K562 (cell line): Measurements from ENCODE around the gene FAF2. TPM values are rescaled to one million over a fixed set of nuclear protein-coding genes. Genes with fewer than 3 reads are reported as not detected.

ENCODE experiments used
- CUX1 ChIP-seq: fragments of 200-800 bp; sonication (Bioruptor generic); IDR thresholded peaks from 2 replicates; pipeline ENCODE4 v1.6.1; 2016; ENCODE audit warnings: missing genetic modification characterization, missing compliant biosample characterization
- E2F4 ChIP-seq: sonication (generic); formaldehyde crosslinking; IDR thresholded peaks from 2 replicates; pipeline ENCODE4 v1.8.0; 2022; ENCODE audit warnings: mild to moderate bottlenecking, low read depth, missing genetic modification reagents
- FOXP1 ChIP-seq: sonication (generic); formaldehyde crosslinking; IDR thresholded peaks from 2 replicates; pipeline ENCODE4 v1.8.0; 2022; ENCODE audit warnings: mild to moderate bottlenecking, missing genetic modification reagents
- KLF10 ChIP-seq: fragments of 250-450 bp; sonication (Bioruptor Pico); IDR thresholded peaks from 2 replicates; pipeline ENCODE4 v1.6.1; 2021; ENCODE audit warnings: matching md5 sums
- KLF6 ChIP-seq: fragments of 250-450 bp; sonication (Bioruptor Pico); IDR thresholded peaks from 2 replicates; pipeline ENCODE4 v1.4.0; 2020; ENCODE audit warnings: mild to moderate bottlenecking, moderate library complexity, borderline replicate concordance
- MAFK ChIP-seq: IDR thresholded peaks from 2 replicates; pipeline ENCODE4 v1.6.1; 2011; ENCODE audit warnings: low read length, improper control_type of control experiment
- NCOA6 ChIP-seq: fragments of 450-650 bp; IDR thresholded peaks from 2 replicates; pipeline ENCODE4 v1.6.1; 2017; ENCODE audit warnings: mild to moderate bottlenecking
- NR1H2 ChIP-seq: sonication (generic); formaldehyde crosslinking; IDR thresholded peaks from 2 replicates; pipeline ENCODE4 v1.4.0; 2020; ENCODE audit warnings: mild to moderate bottlenecking, missing genetic modification reagents
- TBP ChIP-seq: optimal IDR thresholded peaks from 2 replicates; pipeline ENCODE3; 2011; ENCODE audit warnings: low read depth, low read length, improper control_type of control experiment
- TRIM28 ChIP-seq: fragments of 450-650 bp; IDR thresholded peaks from 2 replicates; pipeline ENCODE4 v1.6.1; 2017
- ZBTB8A ChIP-seq: fragments of 450-650 bp; IDR thresholded peaks from 2 replicates; pipeline ENCODE4 v1.6.1; 2018; ENCODE audit warnings: mild to moderate bottlenecking, moderate library complexity; ENCODE audit not compliant: partially characterized antibody
- ZNF12 ChIP-seq: sonication (generic); formaldehyde crosslinking; IDR thresholded peaks from 2 replicates; pipeline ENCODE4 v1.4.0; 2020; ENCODE audit warnings: mild to moderate bottlenecking, missing genetic modification reagents
- ZNF133 ChIP-seq: fragments of 250-450 bp; sonication (Bioruptor Pico); IDR thresholded peaks from 2 replicates; pipeline ENCODE4 v1.4.0; 2020; ENCODE audit warnings: mild to moderate bottlenecking
- ZNF324 ChIP-seq: fragments of 250-450 bp; sonication (Bioruptor Pico); IDR thresholded peaks from 2 replicates; pipeline ENCODE4 v1.4.0; 2020; ENCODE audit warnings: mild to moderate bottlenecking
- ZNF79 ChIP-seq: fragments of 250-450 bp; sonication (Bioruptor Pico); IDR thresholded peaks from 2 replicates; pipeline ENCODE4 v1.4.0; 2020; ENCODE audit warnings: low read depth, mild to moderate bottlenecking, moderate library complexity
- polyA plus RNA-seq, 8 experiments: library from polyadenylated mRNA; depleted of rRNA in 4 of 8; stranded (reverse) in 5 of 8; unstranded in 3 of 8; fragments of >200 nt; fragmentation: Nextera tagmentation in 2 of 8; fragmentation: Illumina TruSeq in 1 of 8; extraction: Ambion mirVana in 2 of 8; extraction: Trizol in 1 of 8; gene quantifications; 2 replicates each; pipeline versions ENCODE4 v1.2.1 to v1.2.3, GENCODE V29; 2011 to 2014; ENCODE audit warnings: inconsistent platforms in 1 of 8, missing spikeins in 1 of 8
- total RNA-seq, 7 experiments: library from RNA; depleted of rRNA in 6 of 7; stranded (reverse); fragments of >200 nt in 6 of 7; fragmentation: Illumina TruSeq in 2 of 7; extraction: Trizol in 2 of 7; gene quantifications; 2 replicates each; pipeline versions ENCODE4 v1.2.1 to v1.2.3, GENCODE V29; 2011 to 2021; ENCODE audit warnings: low replicate concordance in 1 of 7
- TF ChIP-seq, protein P1 (sequence below): sonication (generic); formaldehyde crosslinking; IDR thresholded peaks from 2 replicates; pipeline ENCODE4 v1.8.1; 2022; ENCODE audit warnings: missing genetic modification reagents
- TF ChIP-seq, protein P2 (sequence below): fragments of 450-650 bp; IDR thresholded peaks from 2 replicates; pipeline ENCODE4 v1.6.1; 2016; ENCODE audit warnings: mild to moderate bottlenecking

The FAF2 gene
- total and polyA plus RNA-seq, 9 of the 15 experiments (the other 6 are each of a cell fraction or from before 2014, with no cell fraction given), result 25.0 to 44.6 (median 36.1) TPM

DNA sequence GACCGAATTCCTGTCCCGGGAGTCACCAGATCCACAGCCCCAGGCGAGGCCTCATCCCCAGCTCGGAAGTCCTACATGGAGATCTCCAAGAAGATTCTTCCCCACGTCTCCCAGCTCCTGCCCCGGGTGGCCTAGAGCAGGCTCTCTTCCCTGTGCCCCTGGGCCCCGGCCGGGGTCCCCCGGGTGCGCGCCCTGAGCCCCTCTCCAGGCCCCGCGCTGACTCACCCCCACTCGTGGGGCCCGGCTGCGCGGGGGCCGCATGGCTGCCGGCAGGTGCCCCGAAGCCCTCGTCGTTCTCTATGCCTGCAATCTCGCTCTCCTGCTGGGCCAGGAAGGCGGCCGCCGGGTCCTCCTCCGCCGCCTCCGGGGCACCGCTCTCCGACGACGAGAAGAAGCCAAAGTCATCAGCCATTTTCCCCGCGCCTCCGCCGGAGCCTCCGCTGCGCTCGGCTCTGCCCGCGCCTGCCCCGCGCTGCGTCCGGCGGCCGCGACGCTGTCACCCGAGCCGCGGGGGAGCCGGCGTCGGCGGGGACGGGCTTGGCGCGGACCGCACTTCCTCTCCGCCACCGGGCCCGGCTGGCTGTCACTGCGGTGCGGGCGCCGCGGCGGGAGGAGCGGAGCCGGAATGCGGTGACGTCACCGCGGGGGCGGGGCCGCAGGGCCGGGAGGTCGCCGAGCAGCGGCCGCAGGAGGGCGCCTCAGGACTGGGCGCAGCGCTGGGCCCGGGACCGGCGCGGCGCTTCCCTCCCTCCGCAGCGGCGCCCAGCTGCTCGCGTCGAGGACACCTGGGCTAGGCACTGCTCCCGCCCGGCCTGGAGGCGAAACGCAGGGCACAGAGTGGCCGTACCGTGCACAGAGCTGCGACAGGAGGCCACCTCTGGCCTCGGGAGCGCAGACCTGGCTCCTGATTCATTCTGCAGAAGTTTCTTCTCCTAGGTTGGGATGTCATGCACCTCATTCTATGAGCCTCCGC is 31.9 kb upstream of the FAF2 start, which contains the start of gene CLTB (continued):
- no peak for TF ChIP-seq CUX1 (CRISPR knock-in tag)
- TF ChIP-seq ZNF79 (CRISPR knock-in tag), result no peak
- TF ChIP-seq MAFK, result no peak; the same call in 1 of the 2 replicates
- TF ChIP-seq, protein P1, sequence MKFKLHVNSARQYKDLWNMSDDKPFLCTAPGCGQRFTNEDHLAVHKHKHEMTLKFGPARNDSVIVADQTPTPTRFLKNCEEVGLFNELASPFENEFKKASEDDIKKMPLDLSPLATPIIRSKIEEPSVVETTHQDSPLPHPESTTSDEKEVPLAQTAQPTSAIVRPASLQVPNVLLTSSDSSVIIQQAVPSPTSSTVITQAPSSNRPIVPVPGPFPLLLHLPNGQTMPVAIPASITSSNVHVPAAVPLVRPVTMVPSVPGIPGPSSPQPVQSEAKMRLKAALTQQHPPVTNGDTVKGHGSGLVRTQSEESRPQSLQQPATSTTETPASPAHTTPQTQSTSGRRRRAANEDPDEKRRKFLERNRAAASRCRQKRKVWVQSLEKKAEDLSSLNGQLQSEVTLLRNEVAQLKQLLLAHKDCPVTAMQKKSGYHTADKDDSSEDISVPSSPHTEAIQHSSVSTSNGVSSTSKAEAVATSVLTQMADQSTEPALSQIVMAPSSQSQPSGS, result peak; percentile 94; the same call in 1 of the 2 replicates
- no peak for TF ChIP-seq KLF6
- no peak for TF ChIP-seq ZNF12 (CRISPR knock-in tag)
- peak; percentile 66 for TF ChIP-seq TBP
- TF ChIP-seq ZNF324 (CRISPR knock-in tag), result no peak
- TF ChIP-seq ZNF133 (CRISPR knock-in tag), result no peak
- no peak for TF ChIP-seq NR1H2
- no peak for TF ChIP-seq KLF10 (CRISPR knock-in tag)
- no peak for TF ChIP-seq NCOA6
- TF ChIP-seq FOXP1 (CRISPR knock-in tag), result no peak
- no peak for TF ChIP-seq ZBTB8A
- no peak for TF ChIP-seq E2F4 (CRISPR knock-in tag)
- no peak; the same call in 1 of the 2 replicates for TF ChIP-seq TRIM28
- TF ChIP-seq, protein P2, sequence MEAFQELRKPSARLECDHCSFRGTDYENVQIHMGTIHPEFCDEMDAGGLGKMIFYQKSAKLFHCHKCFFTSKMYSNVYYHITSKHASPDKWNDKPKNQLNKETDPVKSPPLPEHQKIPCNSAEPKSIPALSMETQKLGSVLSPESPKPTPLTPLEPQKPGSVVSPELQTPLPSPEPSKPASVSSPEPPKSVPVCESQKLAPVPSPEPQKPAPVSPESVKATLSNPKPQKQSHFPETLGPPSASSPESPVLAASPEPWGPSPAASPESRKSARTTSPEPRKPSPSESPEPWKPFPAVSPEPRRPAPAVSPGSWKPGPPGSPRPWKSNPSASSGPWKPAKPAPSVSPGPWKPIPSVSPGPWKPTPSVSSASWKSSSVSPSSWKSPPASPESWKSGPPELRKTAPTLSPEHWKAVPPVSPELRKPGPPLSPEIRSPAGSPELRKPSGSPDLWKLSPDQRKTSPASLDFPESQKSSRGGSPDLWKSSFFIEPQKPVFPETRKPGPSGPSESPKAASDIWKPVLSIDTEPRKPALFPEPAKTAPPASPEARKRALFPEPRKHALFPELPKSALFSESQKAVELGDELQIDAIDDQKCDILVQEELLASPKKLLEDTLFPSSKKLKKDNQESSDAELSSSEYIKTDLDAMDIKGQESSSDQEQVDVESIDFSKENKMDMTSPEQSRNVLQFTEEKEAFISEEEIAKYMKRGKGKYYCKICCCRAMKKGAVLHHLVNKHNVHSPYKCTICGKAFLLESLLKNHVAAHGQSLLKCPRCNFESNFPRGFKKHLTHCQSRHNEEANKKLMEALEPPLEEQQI, result no peak
